HUDEP-2 (cell line): ENCODE measurements around the gene WNT1.

ENCODE experiments used
- DNase-seq, 76 experiments: peaks; one replicate each; lab custom pipeline; 2025; ENCODE audit not compliant: unreplicated experiment in 76 of 76; lab: John Stamatoyannopoulos, UW

Gene WNT1

DNA sequence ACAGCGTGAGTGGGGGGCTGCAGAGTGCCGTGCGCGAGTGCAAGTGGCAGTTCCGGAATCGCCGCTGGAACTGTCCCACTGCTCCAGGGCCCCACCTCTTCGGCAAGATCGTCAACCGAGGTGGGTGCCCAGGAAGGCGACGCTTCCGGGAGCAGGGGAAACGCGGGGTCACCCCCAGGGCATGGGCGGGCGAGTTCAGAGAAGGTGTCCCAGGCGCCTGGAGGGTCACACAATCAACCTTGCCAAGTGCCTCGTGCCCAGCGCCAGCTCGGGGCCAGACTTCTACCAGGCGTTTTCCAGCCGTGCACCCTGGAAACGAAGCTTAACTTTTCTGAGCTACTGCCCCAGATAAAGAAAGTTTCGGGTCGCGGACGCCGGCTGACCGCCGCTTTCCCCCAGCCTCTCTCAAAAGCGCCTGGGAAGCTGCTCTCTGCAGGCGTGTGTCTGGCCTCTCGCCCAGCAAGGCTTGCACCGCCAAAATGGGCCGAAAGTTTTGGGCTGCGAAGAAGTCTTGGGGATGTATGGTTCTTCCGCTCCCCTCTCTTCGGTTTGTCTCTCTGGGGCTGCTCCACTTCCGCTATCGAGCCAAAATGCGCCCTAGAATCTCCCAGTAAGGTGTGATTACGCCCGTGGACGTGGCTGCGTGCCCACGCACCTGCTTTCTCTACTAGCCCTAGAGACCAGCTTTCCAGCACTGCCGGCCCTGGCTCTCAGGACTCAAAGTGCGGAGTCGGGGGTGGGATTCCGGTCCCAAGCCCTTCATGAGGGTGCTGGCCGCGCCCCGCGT is 1.7 kb downstream of the WNT1 start:
- DNase-seq = peak in 1 of 76 experiments; percentile 17

DNA sequence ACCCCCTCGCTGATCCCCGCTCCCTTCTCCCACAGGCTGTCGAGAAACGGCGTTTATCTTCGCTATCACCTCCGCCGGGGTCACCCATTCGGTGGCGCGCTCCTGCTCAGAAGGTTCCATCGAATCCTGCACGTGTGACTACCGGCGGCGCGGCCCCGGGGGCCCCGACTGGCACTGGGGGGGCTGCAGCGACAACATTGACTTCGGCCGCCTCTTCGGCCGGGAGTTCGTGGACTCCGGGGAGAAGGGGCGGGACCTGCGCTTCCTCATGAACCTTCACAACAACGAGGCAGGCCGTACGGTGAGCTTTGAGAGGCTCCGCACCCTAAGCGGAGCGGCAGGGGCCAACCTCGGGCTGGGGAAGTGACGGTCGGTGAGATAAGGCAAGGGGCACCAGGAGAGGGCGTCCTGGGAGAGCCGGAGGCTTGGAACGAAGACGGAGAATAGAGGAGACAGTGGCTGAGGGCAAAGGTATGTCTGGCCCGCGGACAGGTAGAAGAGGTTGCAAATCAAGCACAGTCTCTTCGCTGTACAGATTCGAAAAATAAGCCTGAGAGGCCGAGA is 2.3 kb downstream of the WNT1 start:
- DNase-seq = peak in 7 of 76 experiments; percentile 16 to 36 (median 22)

DNA sequence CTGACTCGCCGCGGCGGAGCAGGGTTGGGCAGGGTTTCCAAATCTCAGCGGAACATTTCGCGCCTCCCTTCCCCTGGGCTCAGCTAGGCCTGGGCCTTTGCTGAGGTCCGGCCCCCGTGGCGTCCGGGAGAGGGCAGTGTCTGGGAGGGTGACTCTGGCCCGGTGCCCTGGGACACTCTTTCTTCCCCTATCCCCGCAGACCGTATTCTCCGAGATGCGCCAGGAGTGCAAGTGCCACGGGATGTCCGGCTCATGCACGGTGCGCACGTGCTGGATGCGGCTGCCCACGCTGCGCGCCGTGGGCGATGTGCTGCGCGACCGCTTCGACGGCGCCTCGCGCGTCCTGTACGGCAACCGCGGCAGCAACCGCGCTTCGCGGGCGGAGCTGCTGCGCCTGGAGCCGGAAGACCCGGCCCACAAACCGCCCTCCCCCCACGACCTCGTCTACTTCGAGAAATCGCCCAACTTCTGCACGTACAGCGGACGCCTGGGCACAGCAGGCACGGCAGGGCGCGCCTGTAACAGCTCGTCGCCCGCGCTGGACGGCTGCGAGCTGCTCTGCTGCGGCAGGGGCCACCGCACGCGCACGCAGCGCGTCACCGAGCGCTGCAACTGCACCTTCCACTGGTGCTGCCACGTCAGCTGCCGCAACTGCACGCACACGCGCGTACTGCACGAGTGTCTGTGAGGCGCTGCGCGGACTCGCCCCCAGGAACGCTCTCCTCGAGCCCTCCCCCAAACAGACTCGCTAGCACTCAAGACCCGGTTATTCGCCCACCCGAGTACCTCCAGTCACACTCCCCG is 3.0 kb downstream of the WNT1 start:
- DNase-seq = peak in 3 of 76 experiments; percentile 22 to 36 (median 23)

DNA sequence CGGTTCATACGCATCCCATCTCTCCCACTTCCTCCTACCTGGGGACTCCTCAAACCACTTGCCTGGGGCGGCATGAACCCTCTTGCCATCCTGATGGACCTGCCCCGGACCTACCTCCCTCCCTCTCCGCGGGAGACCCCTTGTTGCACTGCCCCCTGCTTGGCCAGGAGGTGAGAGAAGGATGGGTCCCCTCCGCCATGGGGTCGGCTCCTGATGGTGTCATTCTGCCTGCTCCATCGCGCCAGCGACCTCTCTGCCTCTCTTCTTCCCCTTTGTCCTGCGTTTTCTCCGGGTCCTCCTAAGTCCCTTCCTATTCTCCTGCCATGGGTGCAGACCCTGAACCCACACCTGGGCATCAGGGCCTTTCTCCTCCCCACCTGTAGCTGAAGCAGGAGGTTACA is 3.6 kb downstream of the WNT1 start:
- no peak for DNase-seq

DNA sequence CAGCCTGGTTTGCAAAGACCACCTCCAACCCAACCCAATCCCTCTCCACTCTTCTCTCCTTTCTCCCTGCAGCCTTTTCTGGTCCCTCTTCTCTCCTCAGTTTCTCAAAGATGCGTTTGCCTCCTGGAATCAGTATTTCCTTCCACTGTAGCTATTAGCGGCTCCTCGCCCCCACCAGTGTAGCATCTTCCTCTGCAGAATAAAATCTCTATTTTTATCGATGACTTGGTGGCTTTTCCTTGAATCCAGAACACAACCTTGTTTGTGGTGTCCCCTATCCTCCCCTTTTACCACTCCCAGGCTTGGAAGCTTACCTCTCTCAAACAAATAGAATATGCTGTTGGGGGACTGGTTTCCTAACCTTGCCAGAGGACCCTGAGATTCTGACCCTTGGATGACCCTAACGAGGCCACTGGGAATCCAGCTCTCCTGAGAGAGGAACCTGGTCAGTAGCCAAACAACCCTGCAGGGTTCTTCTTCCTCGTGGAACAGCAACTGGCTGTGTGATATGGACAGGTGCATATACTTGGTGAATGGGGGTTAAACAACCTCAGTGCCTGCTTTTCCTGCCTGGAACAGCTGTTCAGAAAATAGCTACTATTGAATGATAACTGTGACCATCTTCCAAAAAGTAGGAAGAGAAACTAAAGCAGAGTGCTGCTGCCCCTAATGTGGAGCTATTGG is 4.4 kb downstream of the WNT1 start:
- no peak for DNase-seq

DNA sequence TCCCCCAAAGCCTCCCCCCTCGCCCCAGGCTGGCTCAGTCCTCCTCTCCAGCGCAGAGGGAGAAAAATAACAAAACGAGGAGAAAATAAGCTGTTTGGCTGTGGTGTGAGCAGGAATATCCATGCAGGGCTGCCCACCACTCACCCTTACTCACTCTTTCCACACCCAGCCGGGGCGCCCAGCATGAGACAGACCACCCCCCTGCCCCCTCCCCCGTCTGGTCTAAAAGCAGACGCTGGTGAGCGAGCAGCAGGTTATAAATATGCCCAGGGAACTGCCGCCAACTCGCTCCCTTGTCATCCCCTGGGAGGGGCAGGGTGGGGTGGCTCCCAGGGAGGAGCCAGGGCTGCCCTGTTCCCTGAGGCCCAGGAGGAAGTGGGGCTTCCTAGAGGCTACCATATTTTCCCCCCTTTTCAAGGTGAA is 7.4 kb downstream of the WNT1 start:
- DNase-seq = no peak

DNA sequence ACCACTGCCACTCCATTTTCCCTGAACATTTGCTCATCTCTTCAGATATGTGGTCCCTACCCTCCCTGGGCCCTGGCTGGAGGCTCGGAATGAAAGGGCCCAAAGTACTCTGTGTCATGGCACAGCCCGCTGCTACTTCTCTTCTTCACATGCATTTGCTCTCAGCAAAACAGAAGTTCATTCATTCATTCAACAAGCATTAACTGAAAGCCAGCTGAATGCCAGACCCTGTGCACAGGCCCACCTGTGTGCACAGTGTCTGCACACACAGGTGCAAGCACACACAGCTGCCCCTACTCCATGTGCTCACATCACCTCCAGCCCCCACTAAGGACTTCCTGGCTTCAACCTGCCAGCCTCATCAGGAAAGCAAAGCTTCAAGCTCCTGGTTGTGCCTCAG is 7.8 kb downstream of the WNT1 start:
- no peak for DNase-seq

DNA sequence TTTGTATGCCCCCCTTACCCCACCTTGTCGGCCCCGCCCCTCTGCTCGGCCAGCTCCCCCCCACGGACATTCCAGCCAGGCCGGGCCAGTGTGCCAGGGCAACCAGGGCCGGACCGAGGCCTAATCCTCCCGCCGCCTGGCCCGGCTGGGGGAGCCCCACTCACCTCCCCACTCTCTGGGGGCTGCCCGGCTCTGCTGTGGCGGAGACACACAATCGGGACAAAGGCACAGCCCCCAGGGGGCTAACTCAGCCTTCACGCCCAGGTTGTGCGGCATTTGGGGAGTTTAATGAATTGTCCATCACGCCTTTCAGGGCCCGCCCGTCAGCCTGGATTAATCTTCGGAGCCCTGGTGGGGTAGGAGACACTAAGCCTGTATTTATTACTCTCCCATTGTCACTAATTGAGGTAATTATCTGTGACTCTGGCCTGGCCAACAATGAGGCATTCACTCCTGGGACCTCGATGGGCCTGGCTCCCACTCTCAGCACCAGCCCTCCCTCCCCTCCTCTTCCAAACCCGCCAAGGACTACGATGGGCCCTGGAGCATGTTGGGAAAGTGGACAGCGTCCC is 8.7 kb downstream of the WNT1 start:
- DNase-seq = no peak

DNA sequence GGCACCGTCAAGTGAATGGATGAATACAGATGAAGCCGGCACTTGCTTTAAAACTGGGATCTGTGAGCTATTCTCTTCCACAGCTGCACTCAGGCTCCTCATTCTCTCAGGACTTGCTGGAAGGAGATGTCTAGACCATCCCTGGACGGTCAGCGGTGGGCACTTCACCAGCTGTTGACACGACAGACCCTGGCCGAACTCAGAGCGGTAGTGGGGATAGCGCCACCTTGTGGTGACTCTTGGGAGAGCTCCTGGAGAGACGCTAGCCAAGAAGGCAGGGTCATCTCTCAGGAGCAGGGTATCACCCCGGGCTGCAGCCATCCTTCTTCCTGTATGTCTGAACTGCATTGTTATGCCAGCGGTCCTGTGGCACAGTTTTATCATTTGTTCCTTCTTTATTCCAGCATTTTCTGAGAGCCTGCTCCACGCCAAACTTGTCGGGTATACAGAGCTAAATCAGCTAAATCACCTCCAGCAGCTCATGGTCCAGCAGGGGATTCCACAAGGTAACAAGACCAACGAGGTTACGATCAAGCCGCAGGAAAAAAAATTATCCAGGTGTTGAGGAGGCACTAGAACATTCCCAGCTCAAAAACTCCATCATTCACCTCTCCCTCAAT is 10.0 kb downstream of the WNT1 start:
- peak in 48 of 76 experiments; percentile 7 to 73 (median 46) for DNase-seq

DNA sequence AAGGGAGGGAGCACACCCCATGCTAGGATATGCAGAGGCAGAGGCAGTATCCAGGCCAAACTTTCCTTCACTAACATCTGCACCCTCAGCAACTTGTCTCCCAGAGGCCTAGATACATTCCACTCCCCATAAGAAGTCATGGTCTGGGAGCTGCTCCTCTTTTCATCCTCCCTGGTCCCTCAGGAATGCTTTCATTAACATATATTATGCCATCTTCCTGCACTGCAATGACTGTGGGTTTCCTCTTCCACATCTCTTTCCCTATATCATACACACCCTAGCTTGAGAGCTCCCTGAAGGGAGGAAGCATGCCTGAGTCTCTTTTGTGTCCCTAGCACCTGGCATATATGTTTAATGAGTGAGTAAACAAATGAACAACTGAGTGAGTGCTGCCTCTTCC is 12.4 kb downstream of the WNT1 start:
- DNase-seq = no peak

DNA sequence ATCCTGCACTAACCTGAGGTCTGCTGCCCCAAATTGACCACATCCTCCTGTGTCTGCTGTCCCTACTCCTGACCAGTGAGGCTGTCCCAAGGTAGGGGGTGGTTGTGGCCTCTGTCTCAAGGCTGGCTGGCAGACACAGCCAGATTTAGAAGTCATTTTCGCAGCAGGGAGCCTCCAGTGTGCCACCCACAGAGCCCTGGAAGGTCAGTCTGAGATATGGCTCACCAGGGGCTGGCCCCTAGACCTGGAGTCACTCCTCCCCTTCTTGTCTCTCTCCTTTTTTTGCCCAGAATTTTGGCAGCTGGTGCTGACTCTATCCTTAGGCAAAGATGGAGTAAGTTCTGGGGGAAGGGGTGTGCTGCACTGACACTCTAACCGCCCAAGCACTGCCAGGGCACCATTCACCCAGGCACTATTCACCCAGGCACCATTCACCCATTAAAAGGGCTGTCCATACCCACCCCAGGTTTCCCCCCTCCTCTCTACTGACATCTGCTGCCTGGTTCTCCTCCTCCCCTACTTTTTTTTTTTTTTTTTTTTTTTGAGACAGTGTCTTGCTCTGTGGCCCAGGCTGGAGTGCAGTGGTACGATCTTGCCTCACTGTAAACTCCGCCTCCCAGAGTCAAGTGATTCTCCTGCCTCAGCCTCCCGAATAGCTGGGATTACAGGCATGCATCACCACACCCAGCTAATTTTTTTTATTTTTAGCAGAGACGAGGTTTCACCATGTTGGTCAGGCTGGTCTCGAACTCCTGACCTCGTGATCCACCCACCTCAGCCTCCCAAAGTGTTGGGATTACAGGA is 13.3 kb downstream of the WNT1 start:
- no peak for DNase-seq

DNA sequence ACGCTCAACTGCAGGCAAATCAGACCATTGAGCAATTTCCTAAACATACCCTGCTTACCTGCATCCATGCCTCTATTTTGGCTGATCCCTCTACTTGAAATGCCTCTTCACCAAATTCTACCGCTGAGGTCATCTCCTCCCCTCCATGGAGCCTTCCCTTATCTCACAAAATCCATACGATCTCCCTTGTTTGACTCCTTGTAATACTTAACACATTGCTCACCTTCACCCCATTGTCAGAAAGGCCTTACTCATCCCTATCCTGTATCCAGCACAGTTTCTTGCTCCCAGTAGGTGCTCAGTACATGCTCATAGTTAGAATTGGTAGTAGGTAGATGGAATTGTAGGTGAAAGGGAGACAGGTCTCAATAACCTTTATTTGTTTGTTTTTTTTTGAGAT is 15.7 kb downstream of the WNT1 start:
- no peak for DNase-seq

DNA sequence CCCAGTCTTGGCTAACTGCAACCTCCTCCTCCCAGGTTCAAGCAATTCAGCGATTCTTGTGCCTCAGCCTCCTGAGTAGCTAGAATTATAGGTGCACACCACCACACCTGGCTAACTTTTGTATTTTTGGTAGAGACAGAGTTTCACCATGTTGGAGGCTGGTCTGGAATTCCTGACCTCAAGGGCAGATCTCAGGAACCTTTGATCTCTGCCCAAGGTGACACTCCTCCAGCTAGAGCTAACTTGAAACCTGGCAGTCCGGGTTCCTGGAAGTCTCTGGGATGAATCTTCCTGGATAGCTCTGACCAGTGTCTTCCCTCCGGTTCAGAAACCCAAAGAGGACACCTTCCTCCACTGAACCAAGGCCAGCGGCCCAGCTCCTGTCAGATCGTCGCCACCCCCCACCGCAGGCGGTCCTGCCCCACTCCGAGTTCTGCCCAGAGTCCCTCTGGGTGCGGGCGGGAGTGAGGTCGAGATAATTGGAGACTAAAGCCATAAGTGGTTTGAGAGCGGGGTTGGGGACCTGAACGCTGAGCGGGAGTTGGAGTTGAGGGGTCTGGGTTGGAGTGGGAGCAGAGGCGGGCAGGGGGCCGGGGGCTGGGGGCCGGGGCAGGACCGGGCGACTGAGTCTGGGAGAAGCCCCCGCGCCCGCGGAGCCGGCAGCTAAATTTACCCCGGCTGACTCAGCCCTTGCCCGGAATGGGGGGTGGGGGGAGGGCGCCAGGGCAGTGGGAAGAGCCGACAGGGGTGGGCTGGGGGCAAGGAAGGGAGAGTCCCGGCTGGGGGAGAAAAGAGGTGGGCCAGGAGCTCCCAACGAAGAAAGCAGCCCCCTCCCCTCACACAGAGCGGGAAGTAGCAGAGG is 16.3 kb downstream of the WNT1 start:
- DNase-seq = no peak

DNA sequence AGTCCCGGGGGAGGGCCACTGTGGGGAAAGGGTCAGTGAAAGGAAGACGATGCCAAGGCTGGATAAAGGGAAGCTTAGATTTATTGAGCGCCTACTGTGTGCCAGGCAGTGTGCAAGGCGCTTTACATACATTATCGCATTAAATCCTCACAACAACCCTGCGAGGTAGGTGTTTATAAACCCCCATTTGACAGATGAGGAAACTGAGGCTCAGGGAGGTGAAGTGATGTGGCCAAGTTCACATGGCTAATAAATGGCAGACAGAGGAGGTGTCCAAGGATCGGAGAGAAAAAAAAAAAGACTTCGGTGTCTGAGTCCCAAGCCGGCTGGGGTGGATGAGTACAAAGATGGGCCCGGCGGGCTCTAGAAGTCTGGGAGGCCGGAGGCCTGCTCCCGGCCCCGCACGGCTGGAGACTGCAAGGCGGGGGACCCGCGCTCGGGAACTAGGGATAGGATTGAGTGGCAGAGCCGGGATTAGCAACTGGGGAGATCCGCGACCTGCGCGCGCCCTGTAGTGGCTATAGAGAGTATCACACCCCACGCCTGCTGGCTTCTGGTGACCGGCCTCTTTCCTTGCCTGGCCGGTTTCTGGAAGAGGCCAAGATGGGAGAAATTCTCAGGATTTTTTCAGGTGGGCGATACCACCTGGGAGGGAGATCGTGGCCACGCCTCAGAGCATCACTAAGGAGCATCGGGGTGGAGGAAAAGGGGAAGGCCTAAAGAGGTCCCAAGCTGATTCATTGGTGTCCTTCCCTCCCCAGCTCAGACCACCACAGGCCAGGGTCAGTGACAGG is 17.2 kb downstream of the WNT1 start:
- peak in 50 of 76 experiments; percentile 15 to 67 (median 44) for DNase-seq

DNA sequence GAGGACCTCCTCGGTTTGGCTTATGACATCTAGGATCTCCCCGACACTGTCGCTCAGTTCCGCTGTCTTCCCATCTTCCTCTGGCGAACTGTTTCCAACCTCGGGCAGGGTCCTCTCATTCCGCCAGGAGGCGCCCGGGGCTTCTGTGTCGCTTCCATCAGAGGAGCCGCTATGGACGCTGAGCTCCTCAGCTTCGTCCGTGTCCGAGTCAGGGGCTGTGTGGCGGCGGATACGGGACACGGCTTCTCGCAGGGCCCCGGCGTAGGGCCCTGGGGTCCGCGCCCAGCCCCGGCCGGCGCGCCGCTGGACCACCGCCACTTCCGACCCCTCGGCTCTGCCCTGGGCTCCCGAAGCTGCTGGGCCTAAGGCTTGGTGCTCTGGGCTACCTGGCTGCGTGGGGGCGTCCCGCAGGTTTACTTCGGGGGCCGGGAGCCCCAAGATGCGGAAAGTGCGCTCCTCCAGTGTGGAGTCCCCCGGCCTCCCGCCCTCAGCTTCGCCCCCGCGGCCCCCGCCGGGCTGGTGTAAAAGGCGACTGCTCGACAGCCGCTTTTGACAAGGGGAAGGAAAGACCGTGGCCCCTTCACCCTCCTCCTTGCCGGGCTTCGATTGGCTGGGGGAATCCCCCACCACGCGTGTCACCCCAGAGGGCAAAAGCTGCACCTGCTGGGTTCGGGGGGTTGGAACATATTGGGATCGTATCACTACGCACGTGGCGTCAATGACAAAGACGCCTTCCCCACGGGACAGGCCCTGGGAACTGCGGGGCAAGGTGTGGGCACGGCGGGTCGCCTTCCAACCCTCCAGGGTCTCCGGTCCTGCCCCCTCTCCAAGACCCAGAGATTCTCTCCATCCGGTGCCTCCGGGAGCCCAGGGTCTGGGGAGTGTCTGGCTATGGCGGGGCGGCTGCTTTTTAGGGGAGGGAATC is 18.9 kb downstream of the WNT1 start:
- DNase-seq = peak in 53 of 76 experiments; percentile 21 to 74 (median 46)

DNA sequence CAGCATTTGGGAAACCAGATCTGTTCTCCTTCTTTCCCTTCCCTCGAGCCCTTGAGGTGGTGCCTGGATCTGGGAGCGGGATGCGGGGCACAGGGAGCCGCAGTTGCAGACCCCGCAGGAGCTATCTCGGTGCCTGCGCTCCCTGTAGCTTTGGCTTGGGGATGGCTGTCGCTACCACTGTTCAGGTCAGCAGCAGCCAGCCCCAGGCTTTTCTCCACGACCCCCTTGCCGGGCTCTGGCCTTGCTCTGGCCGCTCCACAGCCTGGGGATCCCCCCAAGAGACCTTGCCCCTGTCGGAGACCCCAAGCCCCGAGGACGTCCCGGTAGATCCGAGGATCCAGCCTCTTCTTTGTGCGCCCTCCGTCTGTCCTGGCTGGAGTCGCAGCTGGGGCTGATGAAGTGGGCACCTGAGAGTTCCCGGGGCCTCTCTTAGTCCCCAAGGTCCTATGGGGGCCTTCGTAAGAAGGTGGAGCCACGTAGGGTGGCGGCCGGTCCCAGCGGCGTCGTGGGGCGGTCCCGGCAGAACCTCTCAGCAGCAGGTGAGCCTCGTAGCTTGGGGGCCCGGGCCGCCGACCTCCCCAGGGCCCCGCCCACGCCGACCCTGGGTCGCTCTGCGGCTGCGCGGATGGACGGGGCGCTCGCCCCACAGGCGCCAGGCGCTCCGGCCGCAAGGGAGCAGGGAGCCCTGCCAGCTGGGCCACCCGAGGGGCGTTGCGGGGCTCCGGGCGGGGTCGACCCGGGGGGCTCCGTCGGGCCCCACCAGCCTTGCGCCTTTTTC is 19.8 kb downstream of the WNT1 start:
- peak in 14 of 76 experiments; percentile 12 to 54 (median 34) for DNase-seq
